Measurements from ENCODE around the gene ZNF579. TPM values are rescaled to one million over a fixed set of nuclear protein-coding genes. Genes with fewer than 3 reads are reported as not detected.
A peak's percentile ranks its signal among the peaks of the same experiment; 100 is the strongest.

The ZNF579 gene
- total and polyA plus RNA-seq, 10 of the 15 experiments (the other 5 are each of a cell fraction or from before 2014, with no cell fraction given), result 0.11 to 11.7 (median 1.5) TPM

DNA sequence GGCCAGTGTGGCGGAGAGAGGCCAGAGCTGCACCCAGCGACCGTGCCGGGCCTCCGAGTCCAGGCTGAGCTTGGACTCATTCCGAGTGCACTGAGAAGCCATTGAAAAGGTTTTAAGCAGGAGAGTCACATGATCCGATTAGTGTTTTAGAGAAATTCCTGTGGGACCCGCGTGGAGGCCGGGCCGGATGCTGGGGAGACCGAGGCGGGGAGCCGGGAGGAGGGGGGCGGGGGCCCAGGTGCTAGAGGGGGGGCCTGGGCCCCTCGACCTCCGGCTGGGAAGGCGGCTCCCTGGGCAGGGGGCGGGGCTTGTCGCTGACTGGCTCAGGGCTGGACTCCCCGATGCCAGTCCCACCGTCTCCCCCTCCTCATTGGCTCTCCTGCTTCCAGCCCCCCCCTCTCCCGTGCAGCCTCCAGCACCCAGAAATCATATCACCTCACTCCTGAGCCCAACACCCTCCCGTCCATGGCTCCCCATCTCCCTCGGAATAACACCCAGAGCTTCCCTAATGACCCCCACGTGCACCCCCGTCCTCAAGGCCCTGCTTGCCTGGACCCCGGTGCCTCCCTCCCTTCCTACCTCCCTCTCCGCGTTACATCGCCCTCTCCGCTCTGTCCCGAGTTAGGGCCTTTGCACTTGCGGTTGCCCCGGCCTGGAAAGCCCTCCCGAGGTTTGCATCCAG, 5.2 kb upstream of the ZNF579 start:
- Histone ChIP-seq H3K4me3 (peak overlapping the region; percentile 36; the same call in 1 of the 2 replicates), H3K4me2 (ENCODE audit: control insufficient read depth, insufficient read depth) (peak overlapping the region; percentile 40), H3K36me3 (ENCODE audit: control insufficient read depth in 2 of 2, insufficient read depth in 2 of 2, low read length in 1 of 2) (no peaks in the 10 kb centered on the region), H3K79me2 (ENCODE audit: control insufficient read depth, insufficient read depth, low read length) (peaks cover 2% of the 10 kb centered on the region; the same call in 1 of the 2 replicates), H3K4me1 (ENCODE audit: control insufficient read depth, insufficient read depth, low read length) (peaks cover 7% of the 10 kb centered on the region), H3K9me3 (replicated peaks; ENCODE audit: control insufficient read depth, insufficient read depth, low read length) (no peaks in the 10 kb centered on the region), H3K27ac (ENCODE audit: control insufficient read depth, insufficient read depth) (no peak overlapping the region), H3K9ac (ENCODE audit: control insufficient read depth, insufficient read depth, low read length) (no peak overlapping the region), H3K27me3 (replicated peaks in 1 of 2; ENCODE audit: control insufficient read depth in 2 of 2, insufficient read depth in 2 of 2, low read length in 1 of 2) (no peaks in the 10 kb centered on the region), H4K20me1 (ENCODE audit: control insufficient read depth, insufficient read depth) (no peaks in the 10 kb centered on the region), H2AFZ (ENCODE audit: control insufficient read depth, low read depth, low read length) (peak overlapping the region; percentile 59)
- CTCF ChIA-PET, result interaction anchor here (1.1 kb wide), 1 partner anchor 21 kb away, joined by 4 read pairs; no protein-coding TSS in a partner anchor
- RAD21 ChIA-PET (ENCODE audit: unreplicated experiment), result no interaction called here
- no peak for FAIRE-seq
- no peak for DNase-seq (ENCODE audit: low read depth, low spot score)
- POLR2A ChIA-PET, result no interaction called here
- SMC1A ChIA-PET (ENCODE audit: uncharacterized antibody, unreplicated experiment), result interaction anchor here (0.6 to 2.4 kb wide), 2 partner anchors 20 to 363 kb away, joined by 3 to 6 read pairs; partner anchors contain the start of gene ZNF865
- TF ChIP-seq SP1 (IDR thresholded peaks at IDR 0.05; ENCODE audit: low read depth, low read length) (peak; percentile 63), NFYB (IDR thresholded peaks at IDR 0.05; ENCODE audit: insufficient read depth, low read depth, low read length) (peak; percentile 68; the same call in 1 of the 2 replicates), IKZF2 (IDR thresholded peaks at IDR 0.05) (no peak), SMAD1 (IDR thresholded peaks at IDR 0.05; ENCODE audit: low read depth, partially characterized antibody) (no peak), BHLHE40 (IDR thresholded peaks at IDR 0.05; ENCODE audit: borderline replicate concordance in 1 of 2, low read depth in 2 of 2, low read length in 1 of 2) (peak in 1 of 2 experiments; percentile 64; a peak in 2 of 4 replicates)
- TF ChIP-seq, protein P1, sequence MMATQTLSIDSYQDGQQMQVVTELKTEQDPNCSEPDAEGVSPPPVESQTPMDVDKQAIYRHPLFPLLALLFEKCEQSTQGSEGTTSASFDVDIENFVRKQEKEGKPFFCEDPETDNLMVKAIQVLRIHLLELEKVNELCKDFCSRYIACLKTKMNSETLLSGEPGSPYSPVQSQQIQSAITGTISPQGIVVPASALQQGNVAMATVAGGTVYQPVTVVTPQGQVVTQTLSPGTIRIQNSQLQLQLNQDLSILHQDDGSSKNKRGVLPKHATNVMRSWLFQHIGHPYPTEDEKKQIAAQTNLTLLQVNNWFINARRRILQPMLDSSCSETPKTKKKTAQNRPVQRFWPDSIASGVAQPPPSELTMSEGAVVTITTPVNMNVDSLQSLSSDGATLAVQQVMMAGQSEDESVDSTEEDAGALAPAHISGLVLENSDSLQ (IDR thresholded peaks at IDR 0.05), result peak; percentile 93
- TF ChIP-seq, protein P2, sequence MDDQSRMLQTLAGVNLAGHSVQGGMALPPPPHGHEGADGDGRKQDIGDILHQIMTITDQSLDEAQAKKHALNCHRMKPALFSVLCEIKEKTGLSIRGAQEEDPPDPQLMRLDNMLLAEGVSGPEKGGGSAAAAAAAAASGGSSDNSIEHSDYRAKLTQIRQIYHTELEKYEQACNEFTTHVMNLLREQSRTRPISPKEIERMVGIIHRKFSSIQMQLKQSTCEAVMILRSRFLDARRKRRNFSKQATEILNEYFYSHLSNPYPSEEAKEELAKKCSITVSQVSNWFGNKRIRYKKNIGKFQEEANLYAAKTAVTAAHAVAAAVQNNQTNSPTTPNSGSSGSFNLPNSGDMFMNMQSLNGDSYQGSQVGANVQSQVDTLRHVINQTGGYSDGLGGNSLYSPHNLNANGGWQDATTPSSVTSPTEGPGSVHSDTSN (IDR thresholded peaks at IDR 0.05; ENCODE audit: insufficient replicate concordance, low read depth, low read length), result peak; percentile 86
- WGBS (ENCODE audit: insufficient coverage, insufficient replicate concordance, low lambda C conversion rate, missing lambda C conversion rate), result 16% methylated on average over 20 of the region's 36 CpGs
- no TSS peak for BruUV-seq (replicated peaks)
- ATAC-seq, result peak; percentile 32
- intact Hi-C loops (cut with micrococcal nuclease; ENCODE audit: unreplicated experiment) (no loop called here), in situ Hi-C loops (cut with MboI) (no loop called here)
